ENCODE results near the gene SLC26A9.
A peak's percentile ranks its signal among the peaks of the same experiment; 100 is the strongest.
"Not testable (repeated sequence)": the region's sequence is repeated elsewhere in the genome, so short reads cannot be mapped to it uniquely, and the experiment has no call there.

SLC26A9 gene

GRCh38 chr1:205923651-205924459 is 19.4 kb downstream of the SLC26A9 start:
- no peak for DNase-seq

GRCh38 chr1:205922806-205923205 is 20.4 kb downstream of the SLC26A9 start:
- DNase-seq, result no peak

GRCh38 chr1:205922314-205922713 is 20.9 kb downstream of the SLC26A9 start:
- no peak for DNase-seq

- no peak for DNase-seq
These were observed 21.7 kb downstream of the SLC26A9 start for GRCh38 chr1:205921570-205921909.

- no peak for DNase-seq
These were observed 22.2 kb downstream of the SLC26A9 start for GRCh38 chr1:205920861-205921569.

- no peak for DNase-seq
These were observed 23.1 kb downstream of the SLC26A9 start for GRCh38 chr1:205920159-205920558.

GRCh38 chr1:205918955-205919746 is 24.1 kb downstream of the SLC26A9 start:
- DNase-seq, result peak; percentile 62

- DNase-seq, result no peak
These were observed 25.6 kb downstream of the SLC26A9 start for GRCh38 chr1:205917466-205918238.

DNA sequence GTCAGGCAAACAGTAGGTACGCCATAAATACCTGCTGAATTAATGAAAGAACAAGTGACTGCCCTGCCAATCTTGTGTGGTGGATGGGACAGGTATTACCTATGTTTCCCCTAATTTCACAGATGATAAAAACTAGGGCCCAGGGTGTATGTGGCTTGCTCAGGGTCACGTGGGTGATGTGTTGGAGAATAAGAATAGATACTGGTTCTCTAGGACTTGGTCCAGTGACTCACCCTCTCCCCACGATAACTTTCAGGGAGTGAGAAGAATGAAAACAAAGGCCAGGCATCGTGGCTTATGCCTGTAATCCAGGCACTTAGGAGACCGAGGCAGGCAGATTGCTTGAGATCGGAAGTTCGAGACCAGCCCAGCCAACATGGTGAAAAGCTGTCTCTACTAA is 26.7 kb downstream of the SLC26A9 start:
- DNase-seq, result no peak

- DNase-seq, result no peak
These were observed 27.8 kb downstream of the SLC26A9 start for GRCh38 chr1:205915354-205915990.

GRCh38 chr1:205914730-205915129 is 28.5 kb downstream of the SLC26A9 start:
- DNase-seq, result no peak

- DNase-seq, result no peak
These were observed 29.1 kb downstream of the SLC26A9 start for GRCh38 chr1:205914155-205914507.

DNA sequence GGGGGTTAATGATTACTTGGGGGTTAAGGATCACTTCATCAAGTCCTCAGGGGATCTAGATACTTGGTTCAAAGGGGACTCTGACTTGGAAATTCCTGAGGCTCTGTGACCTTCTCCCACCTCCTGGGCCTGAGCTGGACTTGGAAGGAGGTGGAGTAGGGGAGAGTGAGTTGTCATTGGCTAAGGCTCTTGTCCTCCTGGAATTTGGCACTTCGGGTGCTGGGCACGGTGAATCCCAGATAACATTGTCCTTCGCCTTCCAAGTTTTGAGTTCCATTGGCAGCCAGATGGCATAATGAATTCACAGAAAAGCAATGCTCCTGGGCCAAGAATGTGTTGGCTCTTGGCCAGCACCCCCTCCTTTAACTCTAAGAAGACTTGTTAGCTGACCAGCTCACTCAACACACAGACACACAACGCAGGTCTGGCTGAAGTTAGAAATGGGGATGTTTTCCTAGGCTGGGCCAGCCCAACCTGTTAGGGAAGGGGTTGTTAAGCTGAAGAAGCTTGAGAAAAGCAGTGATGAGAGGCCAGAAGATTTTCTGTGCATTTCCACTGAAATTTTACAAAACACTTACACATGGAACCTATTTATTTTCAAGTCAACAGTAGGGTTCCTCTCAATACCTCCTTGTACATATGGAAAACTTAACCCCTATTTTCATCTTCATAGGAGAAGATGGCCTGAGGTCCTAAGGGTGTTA is 29.7 kb downstream of the SLC26A9 start:
- DNase-seq, result no peak

DNA sequence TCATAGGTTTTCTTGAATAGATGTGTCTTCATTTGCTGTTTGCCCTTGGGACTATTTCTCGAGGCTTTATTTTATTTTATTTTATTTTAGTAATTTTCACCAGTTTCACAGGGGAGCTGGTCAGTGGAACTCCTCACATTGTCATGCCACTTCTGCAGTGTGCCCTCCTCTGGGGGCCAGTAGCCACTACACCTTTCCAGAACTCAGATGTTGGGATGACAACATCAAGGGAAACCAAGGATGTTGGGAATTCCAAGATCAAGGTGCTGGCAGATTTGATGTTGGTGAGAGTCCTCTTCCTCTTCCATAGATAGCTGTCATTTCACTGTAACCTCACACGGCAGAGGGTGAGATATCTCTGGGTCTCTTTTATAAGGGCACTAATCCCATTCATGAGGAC is 35.5 kb downstream of the SLC26A9 start:
- no peak for DNase-seq

DNA sequence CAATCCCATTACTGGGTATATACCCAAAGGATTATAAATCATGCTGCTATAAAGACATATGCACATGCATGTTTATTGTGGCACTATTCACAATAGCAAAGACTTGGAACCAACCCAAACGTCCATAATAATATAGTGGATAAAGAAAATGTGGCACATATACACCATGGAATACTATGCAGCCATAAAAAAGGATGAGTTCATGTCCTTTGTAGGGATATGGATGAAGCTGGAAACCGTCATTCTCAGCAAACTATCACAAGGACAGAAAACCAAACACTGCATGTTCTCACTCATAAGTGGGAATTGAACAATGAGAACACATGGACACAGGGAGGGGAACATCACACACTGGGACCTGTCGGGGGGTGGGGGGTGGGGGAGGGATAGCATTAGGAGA is 38.2 kb downstream of the SLC26A9 start:
- DNase-seq, result not testable (repeated sequence)

DNA sequence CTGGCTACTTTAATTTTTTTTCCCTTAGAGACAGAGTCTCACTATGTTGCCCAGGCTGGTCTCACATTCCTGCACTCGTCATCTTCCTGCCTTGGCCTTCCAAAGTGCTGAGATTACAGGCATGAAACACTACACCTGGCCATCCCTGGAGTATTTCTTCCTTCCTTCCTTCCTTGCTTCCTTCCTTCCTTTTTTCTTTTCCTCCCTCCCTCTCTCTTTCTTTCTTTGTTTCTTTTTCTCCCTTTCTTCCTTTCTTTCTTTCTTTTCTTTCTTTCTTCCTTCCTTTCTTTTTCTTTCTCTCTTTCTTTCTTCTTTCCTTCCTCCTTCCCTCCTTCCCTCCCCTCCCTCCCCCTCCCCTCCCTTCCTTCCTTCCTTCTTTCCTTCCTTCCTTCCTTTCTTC is 46.9 kb downstream of the SLC26A9 start:
- DNase-seq, result no peak

DNA sequence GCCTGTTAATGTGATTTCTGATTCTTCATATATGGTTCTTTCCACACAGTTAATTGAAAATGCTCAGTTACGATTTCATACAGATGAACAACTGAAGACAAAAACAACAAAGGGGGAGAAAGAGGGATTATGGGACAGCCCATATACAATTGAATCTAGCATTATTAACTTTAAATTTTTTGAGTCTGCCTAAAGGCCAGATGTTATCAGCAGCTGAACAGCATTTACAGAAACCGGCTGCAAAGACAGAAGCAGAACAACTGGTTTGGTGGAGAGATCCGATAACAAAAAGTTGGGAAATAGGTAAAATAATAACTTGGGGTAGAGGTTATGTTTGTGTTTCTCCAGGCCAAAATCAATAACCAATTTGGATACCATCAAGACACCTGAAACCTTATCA is 49.1 kb downstream of the SLC26A9 start:
- not testable (repeated sequence) for DNase-seq

DNA sequence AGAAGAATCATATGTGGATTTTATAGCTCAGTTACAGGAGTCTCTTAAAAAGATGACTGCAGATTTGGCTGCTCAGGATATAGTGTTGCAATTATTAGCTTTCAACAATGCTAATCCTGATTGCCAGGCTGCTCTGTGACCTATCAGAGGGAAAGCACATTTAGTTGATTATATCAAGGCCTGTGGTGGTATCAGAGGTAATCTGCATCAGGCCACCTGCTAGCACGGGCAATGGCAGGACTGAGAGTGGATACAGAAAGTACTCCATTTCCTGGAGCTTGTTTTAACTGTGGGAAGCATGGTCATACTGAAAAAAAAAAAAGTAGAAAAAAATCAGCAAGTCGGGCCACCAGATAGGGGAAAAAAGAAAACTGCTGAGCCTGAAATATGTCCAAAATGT is 51.1 kb downstream of the SLC26A9 start:
- DNase-seq, result not testable (repeated sequence)

DNA sequence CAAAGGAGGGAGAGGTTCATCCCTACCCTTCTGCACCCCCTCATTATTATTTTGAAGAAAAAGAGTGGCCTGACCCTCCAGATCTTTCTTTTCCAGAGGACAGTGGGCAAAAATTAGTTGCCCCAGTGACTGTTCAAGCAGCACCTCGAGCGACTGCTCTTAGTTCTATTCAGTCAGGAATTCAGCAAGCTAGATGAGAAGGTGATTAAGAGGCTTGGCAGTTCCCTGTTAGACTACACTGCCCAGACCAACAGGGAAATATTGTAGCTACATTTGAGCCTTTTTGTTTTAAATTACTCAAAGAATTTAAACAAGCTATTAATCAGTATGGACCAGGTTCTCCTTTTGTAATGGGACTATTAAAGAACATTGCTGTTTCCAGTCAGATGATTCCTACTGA is 51.8 kb downstream of the SLC26A9 start:
- not testable (repeated sequence) for DNase-seq

GRCh38 chr1:205890631-205891030 is 52.6 kb downstream of the SLC26A9 start:
- DNase-seq, result not testable (repeated sequence)

- not testable (repeated sequence) for DNase-seq
These were observed 53.5 kb downstream of the SLC26A9 start for GRCh38 chr1:205889706-205890105.

- DNase-seq, result not testable (repeated sequence)
These were observed 54.2 kb downstream of the SLC26A9 start for GRCh38 chr1:205889006-205889405.

Measured in activated T-cell treated with anti-CD3 and anti-CD28 coated beads for 4 hours (primary cell).